Peyer's patch (tissue), 4 donors: ENCODE results near the gene SRRM2.

Experiments used
- CTCF ChIP-seq, 6 experiments: fragments of 450-650 bp in 4 of 6; fragments of 200-600 bp in 2 of 6; sonication (generic) in 1 of 6; IDR thresholded peaks; one replicate each; pipeline ENCODE4 v1.5.1; 2017 to 2019; ENCODE audit warnings: antibody characterized with exemption in 6 of 6, mild to moderate bottlenecking in 3 of 6, moderate library complexity in 1 of 6
- POLR2A ChIP-seq, 2 donors: fragments of 450-650 bp; IDR thresholded peaks; one replicate each; pipeline ENCODE4 v1.5.1; 2017; ENCODE audit warnings: antibody characterized with exemption in 2 of 2, mild to moderate bottlenecking in 2 of 2, moderate library complexity in 2 of 2

GRCh38 chr16:2767891-2768290 lies 15.5 kb downstream of the SRRM2 start:
- TF ChIP-seq POLR2A (IDR thresholded peaks at IDR 0.05) (no peak), CTCF (IDR thresholded peaks at IDR 0.05) (no peak)
